Measurements from ENCODE around the gene PADI3.

Gene PADI3

DNA sequence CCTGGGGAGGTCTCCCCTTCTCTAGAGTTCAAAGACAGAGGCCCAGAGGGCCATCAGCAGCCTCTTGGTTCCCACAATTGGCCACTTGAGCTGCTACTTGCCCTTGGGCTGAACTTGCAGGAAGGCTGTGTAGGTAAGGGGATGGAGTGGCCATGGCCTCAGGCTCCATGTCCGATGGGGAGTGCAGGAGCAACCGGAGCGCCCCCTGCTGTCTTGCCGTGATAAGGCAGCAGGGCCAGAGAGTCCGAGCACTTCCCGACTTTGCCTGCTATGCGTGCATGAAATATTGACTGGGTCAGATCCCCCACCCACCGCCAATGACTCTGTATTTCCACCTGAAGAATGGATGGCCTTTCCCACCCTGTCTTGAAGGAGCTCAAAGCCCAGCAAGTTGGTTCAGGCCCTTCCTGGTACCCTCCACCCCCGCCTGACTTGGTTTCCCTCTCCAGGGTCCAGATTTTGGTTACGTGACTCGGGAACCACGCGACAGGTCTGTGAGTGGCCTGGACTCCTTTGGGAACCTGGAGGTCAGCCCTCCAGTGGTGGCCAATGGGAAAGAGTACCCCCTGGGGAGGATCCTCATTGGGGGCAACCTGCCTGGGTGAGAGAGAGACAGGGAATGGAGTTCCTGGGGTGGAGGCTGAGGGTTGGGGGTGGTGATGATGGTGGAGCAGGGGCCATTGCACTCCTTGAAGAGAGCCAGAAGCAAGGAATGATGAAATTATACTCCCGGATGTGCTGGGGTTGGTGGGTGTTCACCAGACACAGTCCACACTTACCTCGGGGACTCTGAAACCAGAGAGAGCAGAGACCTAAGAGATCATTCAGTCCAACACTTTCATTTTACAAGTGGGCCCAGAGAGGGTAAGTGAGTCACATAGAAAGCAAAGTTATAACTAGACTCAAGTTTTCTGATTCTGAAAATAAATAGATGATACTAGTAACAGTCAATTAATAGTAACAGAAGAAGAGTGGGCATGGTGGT, 25.6 kb downstream of the PADI3 start:
- peak in 1 of 2 experiments; percentile 71 for DNase-seq (ENCODE audit: low read depth in 1 of 2, low spot score in 1 of 2)
- TF ChIP-seq, protein P1, sequence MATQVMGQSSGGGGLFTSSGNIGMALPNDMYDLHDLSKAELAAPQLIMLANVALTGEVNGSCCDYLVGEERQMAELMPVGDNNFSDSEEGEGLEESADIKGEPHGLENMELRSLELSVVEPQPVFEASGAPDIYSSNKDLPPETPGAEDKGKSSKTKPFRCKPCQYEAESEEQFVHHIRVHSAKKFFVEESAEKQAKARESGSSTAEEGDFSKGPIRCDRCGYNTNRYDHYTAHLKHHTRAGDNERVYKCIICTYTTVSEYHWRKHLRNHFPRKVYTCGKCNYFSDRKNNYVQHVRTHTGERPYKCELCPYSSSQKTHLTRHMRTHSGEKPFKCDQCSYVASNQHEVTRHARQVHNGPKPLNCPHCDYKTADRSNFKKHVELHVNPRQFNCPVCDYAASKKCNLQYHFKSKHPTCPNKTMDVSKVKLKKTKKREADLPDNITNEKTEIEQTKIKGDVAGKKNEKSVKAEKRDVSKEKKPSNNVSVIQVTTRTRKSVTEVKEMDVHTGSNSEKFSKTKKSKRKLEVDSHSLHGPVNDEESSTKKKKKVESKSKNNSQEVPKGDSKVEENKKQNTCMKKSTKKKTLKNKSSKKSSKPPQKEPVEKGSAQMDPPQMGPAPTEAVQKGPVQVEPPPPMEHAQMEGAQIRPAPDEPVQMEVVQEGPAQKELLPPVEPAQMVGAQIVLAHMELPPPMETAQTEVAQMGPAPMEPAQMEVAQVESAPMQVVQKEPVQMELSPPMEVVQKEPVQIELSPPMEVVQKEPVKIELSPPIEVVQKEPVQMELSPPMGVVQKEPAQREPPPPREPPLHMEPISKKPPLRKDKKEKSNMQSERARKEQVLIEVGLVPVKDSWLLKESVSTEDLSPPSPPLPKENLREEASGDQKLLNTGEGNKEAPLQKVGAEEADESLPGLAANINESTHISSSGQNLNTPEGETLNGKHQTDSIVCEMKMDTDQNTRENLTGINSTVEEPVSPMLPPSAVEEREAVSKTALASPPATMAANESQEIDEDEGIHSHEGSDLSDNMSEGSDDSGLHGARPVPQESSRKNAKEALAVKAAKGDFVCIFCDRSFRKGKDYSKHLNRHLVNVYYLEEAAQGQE (IDR thresholded peaks at IDR 0.05; ENCODE audit: insufficient replicate concordance, low read depth) = no peak
- TF ChIP-seq CTCF (IDR thresholded peaks at IDR 0.05; ENCODE audit: insufficient read depth, low read length) = peak; percentile 76
- H3K27me3 ChIP-seq (ENCODE audit: insufficient read depth, poor library complexity, severe bottlenecking) = no peaks in the 10 kb centered on the region
- no peak overlapping the region for H3K4me3 ChIP-seq (replicated peaks; ENCODE audit: insufficient read depth, low read length)
- H3K27ac ChIP-seq (replicated peaks) = 0 out of 2 replicates have a peak overlapping the region, but pooled peaks have one; percentile 23

- peak; percentile 72 to 92 for DNase-seq (ENCODE audit: low read depth in 1 of 2, low spot score in 1 of 2)
- Histone ChIP-seq H3K27ac (replicated peaks) (peak overlapping the region; percentile 31), H3K4me3 (replicated peaks; ENCODE audit: insufficient read depth, low read length) (no peak overlapping the region), H3K27me3 (ENCODE audit: insufficient read depth, poor library complexity, severe bottlenecking) (no peaks in the 10 kb centered on the region)
- TF ChIP-seq CTCF (IDR thresholded peaks at IDR 0.05; ENCODE audit: insufficient read depth, low read length) = no peak
- peak; percentile 94 for TF ChIP-seq SPI1 (IDR thresholded peaks at IDR 0.05; ENCODE audit: borderline replicate concordance, low read depth)
- peak; percentile 48; the same call in 1 of the 2 replicates for TF ChIP-seq POLR2AphosphoS5 (IDR thresholded peaks at IDR 0.05; ENCODE audit: low read depth)
Measured at GRCh38 chr1:17276568-17276967, 27.7 kb downstream of the PADI3 start.

GRCh38 chr1:17277511-17278159, 28.7 kb downstream of the PADI3 start:
- Histone ChIP-seq H3K4me3 (replicated peaks; ENCODE audit: insufficient read depth, low read length) (no peak overlapping the region), H3K27me3 (ENCODE audit: insufficient read depth, poor library complexity, severe bottlenecking) (no peaks in the 10 kb centered on the region), H3K27ac (replicated peaks) (no peak overlapping the region)
- TF ChIP-seq GABPA (IDR thresholded peaks at IDR 0.05; ENCODE audit: low read depth) (no peak), POLR2AphosphoS5 (IDR thresholded peaks at IDR 0.05; ENCODE audit: low read depth) (no peak), CTCF (IDR thresholded peaks at IDR 0.05; ENCODE audit: insufficient read depth, low read length) (no peak), SPI1 (IDR thresholded peaks at IDR 0.05; ENCODE audit: borderline replicate concordance, low read depth) (no peak)
- TF ChIP-seq, protein P1 (IDR thresholded peaks at IDR 0.05; ENCODE audit: insufficient replicate concordance, low read depth) = no peak
- DNase-seq (ENCODE audit: low read depth in 1 of 2, low spot score in 1 of 2) = no peak
